ENCODE results near the gene WWOX.

DNA sequence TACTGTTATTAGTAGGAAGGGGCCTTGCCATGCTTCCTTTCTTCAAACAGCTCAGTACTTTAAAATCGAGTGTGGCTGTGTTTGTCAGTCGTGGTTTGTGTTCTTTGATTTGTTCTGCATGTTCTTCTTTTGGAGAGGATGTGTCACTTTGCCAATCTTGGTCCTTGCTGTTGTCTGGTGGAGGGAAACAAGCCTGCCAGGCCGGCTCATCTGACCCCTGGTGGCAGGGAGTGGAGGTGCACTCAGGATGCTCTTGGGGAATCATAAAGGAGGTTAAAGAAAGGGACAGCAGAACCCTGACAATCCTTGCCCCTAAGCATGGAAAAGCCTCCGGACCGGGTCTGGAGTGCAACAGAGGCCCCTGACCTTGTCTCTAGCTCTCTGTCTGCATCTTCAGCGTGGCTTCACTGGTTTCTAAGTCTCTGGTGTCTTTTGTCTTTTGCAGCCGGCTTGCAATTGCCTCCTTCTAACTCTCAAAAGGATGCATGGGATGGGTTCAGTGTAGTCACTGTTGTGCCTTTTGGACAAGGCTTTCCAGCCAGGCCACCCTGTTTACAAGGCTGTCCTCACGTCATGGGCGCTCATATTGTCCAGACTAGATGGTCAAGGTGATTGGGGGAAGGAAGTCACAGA lies 135.8 kb downstream of the WWOX start:
- TF ChIP-seq, protein P1, sequence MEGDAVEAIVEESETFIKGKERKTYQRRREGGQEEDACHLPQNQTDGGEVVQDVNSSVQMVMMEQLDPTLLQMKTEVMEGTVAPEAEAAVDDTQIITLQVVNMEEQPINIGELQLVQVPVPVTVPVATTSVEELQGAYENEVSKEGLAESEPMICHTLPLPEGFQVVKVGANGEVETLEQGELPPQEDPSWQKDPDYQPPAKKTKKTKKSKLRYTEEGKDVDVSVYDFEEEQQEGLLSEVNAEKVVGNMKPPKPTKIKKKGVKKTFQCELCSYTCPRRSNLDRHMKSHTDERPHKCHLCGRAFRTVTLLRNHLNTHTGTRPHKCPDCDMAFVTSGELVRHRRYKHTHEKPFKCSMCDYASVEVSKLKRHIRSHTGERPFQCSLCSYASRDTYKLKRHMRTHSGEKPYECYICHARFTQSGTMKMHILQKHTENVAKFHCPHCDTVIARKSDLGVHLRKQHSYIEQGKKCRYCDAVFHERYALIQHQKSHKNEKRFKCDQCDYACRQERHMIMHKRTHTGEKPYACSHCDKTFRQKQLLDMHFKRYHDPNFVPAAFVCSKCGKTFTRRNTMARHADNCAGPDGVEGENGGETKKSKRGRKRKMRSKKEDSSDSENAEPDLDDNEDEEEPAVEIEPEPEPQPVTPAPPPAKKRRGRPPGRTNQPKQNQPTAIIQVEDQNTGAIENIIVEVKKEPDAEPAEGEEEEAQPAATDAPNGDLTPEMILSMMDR (IDR thresholded peaks at IDR 0.05; ENCODE audit: control extremely low read depth in 1 of 3, insufficient read depth in 1 of 3, low read depth in 1 of 3, low read length in 3 of 3), result peak; percentile 85 to 91 (median 91)
- TF ChIP-seq SP1 (IDR thresholded peaks at IDR 0.05; ENCODE audit: low read depth, low read length), result no peak
- TF ChIP-seq GABPA (IDR thresholded peaks at IDR 0.05; ENCODE audit: borderline replicate concordance, insufficient read depth, low read length), result no peak

All from H1 (cell line).